GM23248 (cell line): Measurements from ENCODE around the gene ARIH2.

Experiments
- EZH2 ChIP-seq: fragments of 200-600 bp; sonication (generic); IDR thresholded peaks from 2 replicates; pipeline ENCODE4 v1.6.1; 2018; ENCODE audit warnings: antibody characterized with exemption, mild to moderate bottlenecking; ENCODE audit not compliant: insufficient read depth, poor library complexity, severe bottlenecking
- EZH2phosphoT487 ChIP-seq: fragments of 200-600 bp; sonication (generic); IDR thresholded peaks from 2 replicates; pipeline ENCODE4 v1.6.1; 2018; ENCODE audit warnings: antibody characterized with exemption, moderate library complexity, mild to moderate bottlenecking, low read depth; ENCODE audit not compliant: insufficient read depth

DNA sequence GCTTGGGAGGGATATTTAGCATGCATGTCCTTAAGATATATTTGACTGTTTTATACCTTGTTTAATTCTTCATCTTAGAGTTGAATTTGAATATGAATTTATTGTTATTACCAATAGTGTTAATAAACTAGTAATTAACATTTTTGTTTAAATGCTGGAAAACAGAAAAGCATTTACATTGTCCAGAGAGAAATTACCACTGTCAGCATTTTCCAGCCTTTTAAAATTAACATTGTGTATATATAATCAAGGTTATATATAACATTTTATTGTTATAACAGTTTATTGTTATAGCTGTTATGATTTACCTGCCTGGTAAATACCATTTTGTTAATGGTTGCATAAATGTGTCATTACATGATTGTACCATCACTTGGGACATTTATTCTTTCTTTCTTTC, 63.4 kb downstream of the ARIH2 start:
- TF ChIP-seq EZH2 (no peak), EZH2phosphoT487 (no peak)
